HepG2 (cell line): ENCODE measurements around the gene ALLC. TPM values are rescaled to one million over a fixed set of nuclear protein-coding genes. Genes with fewer than 3 reads are reported as not detected.

Experiments
- FOXA3 ChIP-seq: IDR thresholded peaks from 2 replicates; pipeline ENCODE4 v1.6.1; 2016; ENCODE audit warnings: missing genetic modification reagents, missing compliant biosample characterization
- ISL2 ChIP-seq: sonication (generic); formaldehyde crosslinking; IDR thresholded peaks from 2 replicates; pipeline ENCODE4 v1.5.0; 2020; ENCODE audit warnings: missing genetic modification reagents
- PHF20 ChIP-seq: sonication (generic); formaldehyde crosslinking; IDR thresholded peaks from 2 replicates; pipeline ENCODE4 v1.5.0; 2020; ENCODE audit warnings: mild to moderate bottlenecking, missing genetic modification reagents
- SP1 ChIP-seq, 2 experiments: fragments of 450-650 bp in 1 of 2; sonication (generic) in 1 of 2; formaldehyde crosslinking in 1 of 2; IDR thresholded peaks; 2 replicates each; pipeline versions ENCODE4 v1.4.0 to v1.6.1; 2016 to 2020; ENCODE audit warnings: missing genetic modification reagents in 1 of 2
- TBX3 ChIP-seq: fragments of 450-650 bp; IDR thresholded peaks from 2 replicates; pipeline ENCODE4 v1.6.1; 2017; ENCODE audit warnings: antibody characterized with exemption, mild to moderate bottlenecking, inconsistent platforms, borderline replicate concordance
- WIZ ChIP-seq: sonication (generic); formaldehyde crosslinking; IDR thresholded peaks from 2 replicates; pipeline ENCODE4 v1.5.1; 2020; ENCODE audit warnings: mild to moderate bottlenecking, missing genetic modification reagents
- ZNF354B ChIP-seq: sonication (generic); formaldehyde crosslinking; IDR thresholded peaks from 2 replicates; pipeline ENCODE4 v1.8.0; 2022; ENCODE audit warnings: mild to moderate bottlenecking, missing genetic modification reagents
- ZNF572 ChIP-seq: sonication (generic); formaldehyde crosslinking; IDR thresholded peaks from 2 replicates; pipeline ENCODE4 v1.5.1; 2020; ENCODE audit warnings: mild to moderate bottlenecking, missing genetic modification reagents
- ZNF678 ChIP-seq: sonication (generic); formaldehyde crosslinking; IDR thresholded peaks from 2 replicates; pipeline ENCODE4 v1.4.0; 2020; ENCODE audit warnings: mild to moderate bottlenecking, missing genetic modification reagents
- ZNF792 ChIP-seq: IDR thresholded peaks from 2 replicates; pipeline ENCODE4 v1.6.1; 2016
- polyA plus RNA-seq, 8 experiments: library from polyadenylated mRNA; depleted of rRNA in 3 of 8; stranded (reverse) in 7 of 8; unstranded in 1 of 8; fragments of >200 nt; fragmentation: Illumina TruSeq in 4 of 8; extraction: Trizol in 4 of 8; gene quantifications; 2 replicates each; pipeline versions ENCODE4 v1.2.1 to v1.2.3, GENCODE V29; 2011 to 2016; ENCODE audit warnings: low read depth in 4 of 8, missing spikeins in 1 of 8, mixed read lengths in 1 of 8; ENCODE audit not compliant: insufficient read depth in 1 of 8
- total RNA-seq, 5 experiments: library from RNA; depleted of rRNA; stranded (reverse); fragments of >200 nt; fragmentation: Illumina TruSeq; extraction: Trizol; gene quantifications; 2 replicates each; pipeline ENCODE4 v1.2.3, GENCODE V29; 2016; ENCODE audit warnings: low read depth in 1 of 5
- TF ChIP-seq, protein P1 (sequence below): sonication (generic); formaldehyde crosslinking; IDR thresholded peaks from 2 replicates; pipeline ENCODE4 v1.4.0; 2020; ENCODE audit warnings: low read depth, missing genetic modification reagents
- TF ChIP-seq, protein P2 (sequence below): sonication (generic); formaldehyde crosslinking; IDR thresholded peaks from 2 replicates; pipeline ENCODE4 v1.4.0; 2020; ENCODE audit warnings: mild to moderate bottlenecking, missing genetic modification reagents
- TF ChIP-seq, protein P3 (sequence below): sonication (generic); formaldehyde crosslinking; IDR thresholded peaks from 2 replicates; pipeline ENCODE4 v1.5.1; 2020; ENCODE audit warnings: mild to moderate bottlenecking, missing genetic modification reagents, moderate library complexity
- TF ChIP-seq, protein P4 (sequence below): sonication (generic); formaldehyde crosslinking; IDR thresholded peaks from 2 replicates; pipeline ENCODE4 v1.8.1; 2023; ENCODE audit warnings: mild to moderate bottlenecking, inconsistent platforms, moderate library complexity, missing genetic modification reagents, borderline replicate concordance
- TF ChIP-seq, protein P5 (sequence below): sonication (generic); formaldehyde crosslinking; IDR thresholded peaks from 2 replicates; pipeline ENCODE4 v1.4.0; 2020; ENCODE audit warnings: mild to moderate bottlenecking, missing genetic modification reagents

Gene ALLC
- total and polyA plus RNA-seq, 2 of the 13 experiments (the other 11 are each of a cell fraction or from before 2014, with no cell fraction given): 0.08 to 0.11 TPM

DNA sequence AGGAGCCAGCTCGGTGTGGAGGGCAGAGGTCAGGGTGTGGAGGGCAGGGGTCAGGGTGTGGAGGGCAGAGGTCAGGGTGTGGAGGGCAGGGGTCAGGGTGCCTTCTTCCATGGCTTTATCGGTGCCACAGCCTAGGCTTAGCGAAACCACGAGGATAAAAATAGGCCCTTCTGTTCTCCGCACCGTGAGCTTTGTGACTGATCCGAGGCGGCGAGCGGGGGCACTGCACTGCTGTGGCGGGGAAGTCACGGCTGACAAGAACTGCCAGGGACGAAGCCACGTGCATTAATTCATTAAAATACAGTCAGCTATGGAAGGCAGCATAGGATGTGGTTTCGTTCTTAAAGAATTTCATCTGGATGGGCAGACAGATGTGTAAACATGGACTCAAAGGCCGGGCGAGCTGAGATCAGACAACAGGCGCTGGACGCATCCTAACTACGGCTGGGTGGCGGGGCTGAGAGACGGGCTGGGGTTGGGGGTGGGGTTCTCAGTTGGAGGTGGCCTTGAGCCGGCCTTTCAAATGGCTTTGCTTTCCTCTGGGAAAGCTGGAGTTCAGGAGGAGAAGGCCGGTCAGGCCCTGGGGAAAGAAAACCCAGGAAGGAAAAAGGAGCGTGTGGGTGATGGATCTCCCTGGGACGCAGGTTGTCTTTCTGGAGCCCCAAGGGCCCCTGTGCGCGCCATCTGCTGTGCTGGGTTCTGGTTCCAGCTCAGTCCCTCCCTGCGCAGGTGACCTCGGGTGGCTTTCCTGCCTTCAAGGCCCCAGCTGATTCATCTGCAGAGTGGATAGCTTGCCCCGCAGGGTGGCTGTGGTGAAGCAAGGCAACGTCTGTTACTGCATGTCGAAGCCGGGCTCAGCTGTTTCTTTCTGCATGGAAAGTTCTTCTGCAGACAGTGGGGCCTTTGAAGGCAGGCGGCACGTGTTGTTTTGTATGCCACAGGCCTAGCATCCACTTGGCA lies 958 bp upstream of the ALLC start (continued):
- TF ChIP-seq, protein P1, sequence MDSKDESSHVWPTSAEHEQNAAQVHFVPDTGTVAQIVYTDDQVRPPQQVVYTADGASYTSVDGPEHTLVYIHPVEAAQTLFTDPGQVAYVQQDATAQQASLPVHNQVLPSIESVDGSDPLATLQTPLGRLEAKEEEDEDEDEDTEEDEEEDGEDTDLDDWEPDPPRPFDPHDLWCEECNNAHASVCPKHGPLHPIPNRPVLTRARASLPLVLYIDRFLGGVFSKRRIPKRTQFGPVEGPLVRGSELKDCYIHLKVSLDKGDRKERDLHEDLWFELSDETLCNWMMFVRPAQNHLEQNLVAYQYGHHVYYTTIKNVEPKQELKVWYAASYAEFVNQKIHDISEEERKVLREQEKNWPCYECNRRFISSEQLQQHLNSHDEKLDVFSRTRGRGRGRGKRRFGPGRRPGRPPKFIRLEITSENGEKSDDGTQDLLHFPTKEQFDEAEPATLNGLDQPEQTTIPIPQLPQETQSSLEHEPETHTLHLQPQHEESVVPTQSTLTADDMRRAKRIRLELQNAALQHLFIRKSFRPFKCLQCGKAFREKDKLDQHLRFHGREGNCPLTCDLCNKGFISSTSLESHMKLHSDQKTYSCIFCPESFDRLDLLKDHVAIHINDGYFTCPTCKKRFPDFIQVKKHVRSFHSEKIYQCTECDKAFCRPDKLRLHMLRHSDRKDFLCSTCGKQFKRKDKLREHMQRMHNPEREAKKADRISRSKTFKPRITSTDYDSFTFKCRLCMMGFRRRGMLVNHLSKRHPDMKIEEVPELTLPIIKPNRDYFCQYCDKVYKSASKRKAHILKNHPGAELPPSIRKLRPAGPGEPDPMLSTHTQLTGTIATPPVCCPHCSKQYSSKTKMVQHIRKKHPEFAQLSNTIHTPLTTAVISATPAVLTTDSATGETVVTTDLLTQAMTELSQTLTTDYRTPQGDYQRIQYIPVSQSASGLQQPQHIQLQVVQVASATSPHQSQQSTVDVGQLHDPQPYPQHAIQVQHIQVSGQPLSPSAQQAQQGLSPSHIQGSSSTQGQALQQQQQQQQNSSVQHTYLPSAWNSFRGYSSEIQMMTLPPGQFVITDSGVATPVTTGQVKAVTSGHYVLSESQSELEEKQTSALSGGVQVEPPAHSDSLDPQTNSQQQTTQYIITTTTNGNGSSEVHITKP (CRISPR knock-in tag): peak; percentile 22; the same call in 1 of the 2 replicates
- TF ChIP-seq, protein P2, sequence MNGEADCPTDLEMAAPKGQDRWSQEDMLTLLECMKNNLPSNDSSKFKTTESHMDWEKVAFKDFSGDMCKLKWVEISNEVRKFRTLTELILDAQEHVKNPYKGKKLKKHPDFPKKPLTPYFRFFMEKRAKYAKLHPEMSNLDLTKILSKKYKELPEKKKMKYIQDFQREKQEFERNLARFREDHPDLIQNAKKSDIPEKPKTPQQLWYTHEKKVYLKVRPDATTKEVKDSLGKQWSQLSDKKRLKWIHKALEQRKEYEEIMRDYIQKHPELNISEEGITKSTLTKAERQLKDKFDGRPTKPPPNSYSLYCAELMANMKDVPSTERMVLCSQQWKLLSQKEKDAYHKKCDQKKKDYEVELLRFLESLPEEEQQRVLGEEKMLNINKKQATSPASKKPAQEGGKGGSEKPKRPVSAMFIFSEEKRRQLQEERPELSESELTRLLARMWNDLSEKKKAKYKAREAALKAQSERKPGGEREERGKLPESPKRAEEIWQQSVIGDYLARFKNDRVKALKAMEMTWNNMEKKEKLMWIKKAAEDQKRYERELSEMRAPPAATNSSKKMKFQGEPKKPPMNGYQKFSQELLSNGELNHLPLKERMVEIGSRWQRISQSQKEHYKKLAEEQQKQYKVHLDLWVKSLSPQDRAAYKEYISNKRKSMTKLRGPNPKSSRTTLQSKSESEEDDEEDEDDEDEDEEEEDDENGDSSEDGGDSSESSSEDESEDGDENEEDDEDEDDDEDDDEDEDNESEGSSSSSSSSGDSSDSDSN (CRISPR knock-in tag): 0 out of 2 replicates have a peak, but pooled peaks have one; percentile 30
- TF ChIP-seq SP1 (IDR thresholded peaks at IDR 0.05): no peak
- TF ChIP-seq SP1 (CRISPR knock-in tag; IDR thresholded peaks at IDR 0.05): 0 out of 2 replicates have a peak, but pooled peaks have one; percentile 19
- TF ChIP-seq TBX3: no peak
- TF ChIP-seq FOXA3 (CRISPR knock-in tag): peak; percentile 83
- TF ChIP-seq, protein P3, sequence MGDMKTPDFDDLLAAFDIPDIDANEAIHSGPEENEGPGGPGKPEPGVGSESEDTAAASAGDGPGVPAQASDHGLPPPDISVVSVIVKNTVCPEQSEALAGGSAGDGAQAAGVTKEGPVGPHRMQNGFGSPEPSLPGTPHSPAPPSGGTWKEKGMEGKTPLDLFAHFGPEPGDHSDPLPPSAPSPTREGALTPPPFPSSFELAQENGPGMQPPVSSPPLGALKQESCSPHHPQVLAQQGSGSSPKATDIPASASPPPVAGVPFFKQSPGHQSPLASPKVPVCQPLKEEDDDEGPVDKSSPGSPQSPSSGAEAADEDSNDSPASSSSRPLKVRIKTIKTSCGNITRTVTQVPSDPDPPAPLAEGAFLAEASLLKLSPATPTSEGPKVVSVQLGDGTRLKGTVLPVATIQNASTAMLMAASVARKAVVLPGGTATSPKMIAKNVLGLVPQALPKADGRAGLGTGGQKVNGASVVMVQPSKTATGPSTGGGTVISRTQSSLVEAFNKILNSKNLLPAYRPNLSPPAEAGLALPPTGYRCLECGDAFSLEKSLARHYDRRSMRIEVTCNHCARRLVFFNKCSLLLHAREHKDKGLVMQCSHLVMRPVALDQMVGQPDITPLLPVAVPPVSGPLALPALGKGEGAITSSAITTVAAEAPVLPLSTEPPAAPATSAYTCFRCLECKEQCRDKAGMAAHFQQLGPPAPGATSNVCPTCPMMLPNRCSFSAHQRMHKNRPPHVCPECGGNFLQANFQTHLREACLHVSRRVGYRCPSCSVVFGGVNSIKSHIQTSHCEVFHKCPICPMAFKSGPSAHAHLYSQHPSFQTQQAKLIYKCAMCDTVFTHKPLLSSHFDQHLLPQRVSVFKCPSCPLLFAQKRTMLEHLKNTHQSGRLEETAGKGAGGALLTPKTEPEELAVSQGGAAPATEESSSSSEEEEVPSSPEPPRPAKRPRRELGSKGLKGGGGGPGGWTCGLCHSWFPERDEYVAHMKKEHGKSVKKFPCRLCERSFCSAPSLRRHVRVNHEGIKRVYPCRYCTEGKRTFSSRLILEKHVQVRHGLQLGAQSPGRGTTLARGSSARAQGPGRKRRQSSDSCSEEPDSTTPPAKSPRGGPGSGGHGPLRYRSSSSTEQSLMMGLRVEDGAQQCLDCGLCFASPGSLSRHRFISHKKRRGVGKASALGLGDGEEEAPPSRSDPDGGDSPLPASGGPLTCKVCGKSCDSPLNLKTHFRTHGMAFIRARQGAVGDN (CRISPR knock-in tag): peak; percentile 89
- TF ChIP-seq, protein P4, sequence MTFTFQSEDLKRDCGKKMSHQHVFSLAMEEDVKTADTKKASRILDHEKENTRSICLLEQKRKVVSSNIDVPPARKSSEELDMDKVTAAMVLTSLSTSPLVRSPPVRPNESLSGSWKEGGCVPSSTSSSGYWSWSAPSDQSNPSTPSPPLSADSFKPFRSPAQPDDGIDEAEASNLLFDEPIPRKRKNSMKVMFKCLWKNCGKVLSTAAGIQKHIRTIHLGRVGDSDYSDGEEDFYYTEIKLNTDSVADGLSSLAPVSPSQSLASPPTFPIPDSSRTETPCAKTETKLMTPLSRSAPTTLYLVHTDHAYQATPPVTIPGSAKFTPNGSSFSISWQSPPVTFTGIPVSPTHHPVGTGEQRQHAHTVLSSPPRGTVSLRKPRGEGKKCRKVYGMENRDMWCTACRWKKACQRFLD (CRISPR knock-in tag): peak; percentile 37; the same call in 1 of the 2 replicates
- TF ChIP-seq, protein P5, sequence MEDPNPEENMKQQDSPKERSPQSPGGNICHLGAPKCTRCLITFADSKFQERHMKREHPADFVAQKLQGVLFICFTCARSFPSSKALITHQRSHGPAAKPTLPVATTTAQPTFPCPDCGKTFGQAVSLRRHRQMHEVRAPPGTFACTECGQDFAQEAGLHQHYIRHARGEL (CRISPR knock-in tag): no peak
- 0 out of 2 replicates have a peak, but pooled peaks have one; percentile 43 for TF ChIP-seq WIZ (CRISPR knock-in tag)
- TF ChIP-seq ISL2 (CRISPR knock-in tag): 0 out of 2 replicates have a peak, but pooled peaks have one; percentile 0
- TF ChIP-seq PHF20 (CRISPR knock-in tag): 0 out of 2 replicates have a peak, but pooled peaks have one; percentile 17
- peak; percentile 51; the same call in 1 of the 2 replicates for TF ChIP-seq ZNF792 (CRISPR knock-in tag)
- peak; percentile 78; the same call in 1 of the 2 replicates for TF ChIP-seq ZNF572 (CRISPR knock-in tag)
- no peak for TF ChIP-seq ZNF354B (CRISPR knock-in tag)
- 0 out of 2 replicates have a peak, but pooled peaks have one; percentile 12 for TF ChIP-seq ZNF678 (CRISPR knock-in tag)
